Measurements from ENCODE around the gene CAVIN2. TPM values are rescaled to one million over a fixed set of nuclear protein-coding genes. Genes with fewer than 3 reads are reported as not detected.
A peak's percentile ranks its signal among the peaks of the same experiment; 100 is the strongest.

The CAVIN2 gene
- total and polyA plus RNA-seq, 9 of the 15 experiments (the other 6 are each of a cell fraction or from before 2014, with no cell fraction given) = 20.6 to 92.4 (median 69.0) TPM

DNA sequence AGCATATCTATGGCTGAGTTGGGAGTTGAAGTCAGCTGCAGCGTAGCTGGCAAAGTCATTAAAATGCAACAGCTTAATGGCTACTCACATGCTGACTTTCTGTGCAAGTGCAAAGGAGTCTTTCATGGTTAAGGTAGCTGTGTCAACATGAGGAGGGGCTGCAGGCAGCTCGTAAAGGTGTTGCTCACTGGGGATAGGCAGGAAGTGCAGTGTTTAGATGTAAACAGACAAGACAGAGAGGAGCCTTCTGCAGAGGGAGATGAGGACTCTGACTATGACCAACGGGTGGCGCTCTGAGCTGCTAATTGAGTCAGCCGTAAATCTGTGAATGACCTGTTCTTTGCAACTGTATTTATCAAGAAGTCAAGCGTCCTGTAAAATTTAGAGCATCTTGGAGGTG is 22.3 kb upstream of the CAVIN2 start (continued):
- TF ChIP-seq, protein P1, sequence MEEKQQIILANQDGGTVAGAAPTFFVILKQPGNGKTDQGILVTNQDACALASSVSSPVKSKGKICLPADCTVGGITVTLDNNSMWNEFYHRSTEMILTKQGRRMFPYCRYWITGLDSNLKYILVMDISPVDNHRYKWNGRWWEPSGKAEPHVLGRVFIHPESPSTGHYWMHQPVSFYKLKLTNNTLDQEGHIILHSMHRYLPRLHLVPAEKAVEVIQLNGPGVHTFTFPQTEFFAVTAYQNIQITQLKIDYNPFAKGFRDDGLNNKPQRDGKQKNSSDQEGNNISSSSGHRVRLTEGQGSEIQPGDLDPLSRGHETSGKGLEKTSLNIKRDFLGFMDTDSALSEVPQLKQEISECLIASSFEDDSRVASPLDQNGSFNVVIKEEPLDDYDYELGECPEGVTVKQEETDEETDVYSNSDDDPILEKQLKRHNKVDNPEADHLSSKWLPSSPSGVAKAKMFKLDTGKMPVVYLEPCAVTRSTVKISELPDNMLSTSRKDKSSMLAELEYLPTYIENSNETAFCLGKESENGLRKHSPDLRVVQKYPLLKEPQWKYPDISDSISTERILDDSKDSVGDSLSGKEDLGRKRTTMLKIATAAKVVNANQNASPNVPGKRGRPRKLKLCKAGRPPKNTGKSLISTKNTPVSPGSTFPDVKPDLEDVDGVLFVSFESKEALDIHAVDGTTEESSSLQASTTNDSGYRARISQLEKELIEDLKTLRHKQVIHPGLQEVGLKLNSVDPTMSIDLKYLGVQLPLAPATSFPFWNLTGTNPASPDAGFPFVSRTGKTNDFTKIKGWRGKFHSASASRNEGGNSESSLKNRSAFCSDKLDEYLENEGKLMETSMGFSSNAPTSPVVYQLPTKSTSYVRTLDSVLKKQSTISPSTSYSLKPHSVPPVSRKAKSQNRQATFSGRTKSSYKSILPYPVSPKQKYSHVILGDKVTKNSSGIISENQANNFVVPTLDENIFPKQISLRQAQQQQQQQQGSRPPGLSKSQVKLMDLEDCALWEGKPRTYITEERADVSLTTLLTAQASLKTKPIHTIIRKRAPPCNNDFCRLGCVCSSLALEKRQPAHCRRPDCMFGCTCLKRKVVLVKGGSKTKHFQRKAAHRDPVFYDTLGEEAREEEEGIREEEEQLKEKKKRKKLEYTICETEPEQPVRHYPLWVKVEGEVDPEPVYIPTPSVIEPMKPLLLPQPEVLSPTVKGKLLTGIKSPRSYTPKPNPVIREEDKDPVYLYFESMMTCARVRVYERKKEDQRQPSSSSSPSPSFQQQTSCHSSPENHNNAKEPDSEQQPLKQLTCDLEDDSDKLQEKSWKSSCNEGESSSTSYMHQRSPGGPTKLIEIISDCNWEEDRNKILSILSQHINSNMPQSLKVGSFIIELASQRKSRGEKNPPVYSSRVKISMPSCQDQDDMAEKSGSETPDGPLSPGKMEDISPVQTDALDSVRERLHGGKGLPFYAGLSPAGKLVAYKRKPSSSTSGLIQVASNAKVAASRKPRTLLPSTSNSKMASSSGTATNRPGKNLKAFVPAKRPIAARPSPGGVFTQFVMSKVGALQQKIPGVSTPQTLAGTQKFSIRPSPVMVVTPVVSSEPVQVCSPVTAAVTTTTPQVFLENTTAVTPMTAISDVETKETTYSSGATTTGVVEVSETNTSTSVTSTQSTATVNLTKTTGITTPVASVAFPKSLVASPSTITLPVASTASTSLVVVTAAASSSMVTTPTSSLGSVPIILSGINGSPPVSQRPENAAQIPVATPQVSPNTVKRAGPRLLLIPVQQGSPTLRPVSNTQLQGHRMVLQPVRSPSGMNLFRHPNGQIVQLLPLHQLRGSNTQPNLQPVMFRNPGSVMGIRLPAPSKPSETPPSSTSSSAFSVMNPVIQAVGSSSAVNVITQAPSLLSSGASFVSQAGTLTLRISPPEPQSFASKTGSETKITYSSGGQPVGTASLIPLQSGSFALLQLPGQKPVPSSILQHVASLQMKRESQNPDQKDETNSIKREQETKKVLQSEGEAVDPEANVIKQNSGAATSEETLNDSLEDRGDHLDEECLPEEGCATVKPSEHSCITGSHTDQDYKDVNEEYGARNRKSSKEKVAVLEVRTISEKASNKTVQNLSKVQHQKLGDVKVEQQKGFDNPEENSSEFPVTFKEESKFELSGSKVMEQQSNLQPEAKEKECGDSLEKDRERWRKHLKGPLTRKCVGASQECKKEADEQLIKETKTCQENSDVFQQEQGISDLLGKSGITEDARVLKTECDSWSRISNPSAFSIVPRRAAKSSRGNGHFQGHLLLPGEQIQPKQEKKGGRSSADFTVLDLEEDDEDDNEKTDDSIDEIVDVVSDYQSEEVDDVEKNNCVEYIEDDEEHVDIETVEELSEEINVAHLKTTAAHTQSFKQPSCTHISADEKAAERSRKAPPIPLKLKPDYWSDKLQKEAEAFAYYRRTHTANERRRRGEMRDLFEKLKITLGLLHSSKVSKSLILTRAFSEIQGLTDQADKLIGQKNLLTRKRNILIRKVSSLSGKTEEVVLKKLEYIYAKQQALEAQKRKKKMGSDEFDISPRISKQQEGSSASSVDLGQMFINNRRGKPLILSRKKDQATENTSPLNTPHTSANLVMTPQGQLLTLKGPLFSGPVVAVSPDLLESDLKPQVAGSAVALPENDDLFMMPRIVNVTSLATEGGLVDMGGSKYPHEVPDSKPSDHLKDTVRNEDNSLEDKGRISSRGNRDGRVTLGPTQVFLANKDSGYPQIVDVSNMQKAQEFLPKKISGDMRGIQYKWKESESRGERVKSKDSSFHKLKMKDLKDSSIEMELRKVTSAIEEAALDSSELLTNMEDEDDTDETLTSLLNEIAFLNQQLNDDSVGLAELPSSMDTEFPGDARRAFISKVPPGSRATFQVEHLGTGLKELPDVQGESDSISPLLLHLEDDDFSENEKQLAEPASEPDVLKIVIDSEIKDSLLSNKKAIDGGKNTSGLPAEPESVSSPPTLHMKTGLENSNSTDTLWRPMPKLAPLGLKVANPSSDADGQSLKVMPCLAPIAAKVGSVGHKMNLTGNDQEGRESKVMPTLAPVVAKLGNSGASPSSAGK (IDR thresholded peaks at IDR 0.05) = no peak
- TF ChIP-seq, protein P2, sequence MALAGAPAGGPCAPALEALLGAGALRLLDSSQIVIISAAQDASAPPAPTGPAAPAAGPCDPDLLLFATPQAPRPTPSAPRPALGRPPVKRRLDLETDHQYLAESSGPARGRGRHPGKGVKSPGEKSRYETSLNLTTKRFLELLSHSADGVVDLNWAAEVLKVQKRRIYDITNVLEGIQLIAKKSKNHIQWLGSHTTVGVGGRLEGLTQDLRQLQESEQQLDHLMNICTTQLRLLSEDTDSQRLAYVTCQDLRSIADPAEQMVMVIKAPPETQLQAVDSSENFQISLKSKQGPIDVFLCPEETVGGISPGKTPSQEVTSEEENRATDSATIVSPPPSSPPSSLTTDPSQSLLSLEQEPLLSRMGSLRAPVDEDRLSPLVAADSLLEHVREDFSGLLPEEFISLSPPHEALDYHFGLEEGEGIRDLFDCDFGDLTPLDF (CRISPR knock-in tag; IDR thresholded peaks at IDR 0.05) = no peak
- TF ChIP-seq, protein P3, sequence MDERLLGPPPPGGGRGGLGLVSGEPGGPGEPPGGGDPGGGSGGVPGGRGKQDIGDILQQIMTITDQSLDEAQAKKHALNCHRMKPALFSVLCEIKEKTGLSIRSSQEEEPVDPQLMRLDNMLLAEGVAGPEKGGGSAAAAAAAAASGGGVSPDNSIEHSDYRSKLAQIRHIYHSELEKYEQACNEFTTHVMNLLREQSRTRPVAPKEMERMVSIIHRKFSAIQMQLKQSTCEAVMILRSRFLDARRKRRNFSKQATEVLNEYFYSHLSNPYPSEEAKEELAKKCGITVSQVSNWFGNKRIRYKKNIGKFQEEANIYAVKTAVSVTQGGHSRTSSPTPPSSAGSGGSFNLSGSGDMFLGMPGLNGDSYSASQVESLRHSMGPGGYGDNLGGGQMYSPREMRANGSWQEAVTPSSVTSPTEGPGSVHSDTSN (CRISPR knock-in tag; IDR thresholded peaks at IDR 0.05; ENCODE audit: low read depth) = no peak
- TF ChIP-seq, protein P3 (tag; conservative IDR thresholded peaks at IDR 0.05; ENCODE audit: low read depth) = peak; percentile 50; the same call in 1 of the 2 replicates
- TF ChIP-seq JUND (IDR thresholded peaks at IDR 0.05; ENCODE audit: borderline replicate concordance, low read depth, low read length) = no peak
- TF ChIP-seq JUND (tag; IDR thresholded peaks at IDR 0.05; ENCODE audit: borderline replicate concordance, low read depth, low read length) = no peak
- TF ChIP-seq NELFE (IDR thresholded peaks at IDR 0.05; ENCODE audit: insufficient read depth, insufficient read length) = no peak
- peak; percentile 57 to 72; a peak in 3 of 4 replicates for TF ChIP-seq FOXK2 (conservative IDR thresholded peaks at IDR 0.05 in 1 of 2, IDR thresholded peaks at IDR 0.05 in 1 of 2; ENCODE audit: low read depth in 2 of 2)
- TF ChIP-seq RB1 (IDR thresholded peaks at IDR 0.05; ENCODE audit: low read depth) = no peak
- TF ChIP-seq, protein P4, sequence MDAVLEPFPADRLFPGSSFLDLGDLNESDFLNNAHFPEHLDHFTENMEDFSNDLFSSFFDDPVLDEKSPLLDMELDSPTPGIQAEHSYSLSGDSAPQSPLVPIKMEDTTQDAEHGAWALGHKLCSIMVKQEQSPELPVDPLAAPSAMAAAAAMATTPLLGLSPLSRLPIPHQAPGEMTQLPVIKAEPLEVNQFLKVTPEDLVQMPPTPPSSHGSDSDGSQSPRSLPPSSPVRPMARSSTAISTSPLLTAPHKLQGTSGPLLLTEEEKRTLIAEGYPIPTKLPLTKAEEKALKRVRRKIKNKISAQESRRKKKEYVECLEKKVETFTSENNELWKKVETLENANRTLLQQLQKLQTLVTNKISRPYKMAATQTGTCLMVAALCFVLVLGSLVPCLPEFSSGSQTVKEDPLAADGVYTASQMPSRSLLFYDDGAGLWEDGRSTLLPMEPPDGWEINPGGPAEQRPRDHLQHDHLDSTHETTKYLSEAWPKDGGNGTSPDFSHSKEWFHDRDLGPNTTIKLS (IDR thresholded peaks at IDR 0.05; ENCODE audit: borderline replicate concordance, low read depth) = no peak
- no peak for TF ChIP-seq ZNF232 (CRISPR knock-in tag; IDR thresholded peaks at IDR 0.05)

All from K562 (cell line).